HK-2 (cell line): ENCODE measurements around the gene ADPRS.

ENCODE experiments used
- DNase-seq: peaks from one replicate; pipeline ENCODE4 v3.0.0-alpha.2; 2018; ENCODE audit not compliant: unreplicated experiment

Gene ADPRS, protein sequence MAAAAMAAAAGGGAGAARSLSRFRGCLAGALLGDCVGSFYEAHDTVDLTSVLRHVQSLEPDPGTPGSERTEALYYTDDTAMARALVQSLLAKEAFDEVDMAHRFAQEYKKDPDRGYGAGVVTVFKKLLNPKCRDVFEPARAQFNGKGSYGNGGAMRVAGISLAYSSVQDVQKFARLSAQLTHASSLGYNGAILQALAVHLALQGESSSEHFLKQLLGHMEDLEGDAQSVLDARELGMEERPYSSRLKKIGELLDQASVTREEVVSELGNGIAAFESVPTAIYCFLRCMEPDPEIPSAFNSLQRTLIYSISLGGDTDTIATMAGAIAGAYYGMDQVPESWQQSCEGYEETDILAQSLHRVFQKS

DNA sequence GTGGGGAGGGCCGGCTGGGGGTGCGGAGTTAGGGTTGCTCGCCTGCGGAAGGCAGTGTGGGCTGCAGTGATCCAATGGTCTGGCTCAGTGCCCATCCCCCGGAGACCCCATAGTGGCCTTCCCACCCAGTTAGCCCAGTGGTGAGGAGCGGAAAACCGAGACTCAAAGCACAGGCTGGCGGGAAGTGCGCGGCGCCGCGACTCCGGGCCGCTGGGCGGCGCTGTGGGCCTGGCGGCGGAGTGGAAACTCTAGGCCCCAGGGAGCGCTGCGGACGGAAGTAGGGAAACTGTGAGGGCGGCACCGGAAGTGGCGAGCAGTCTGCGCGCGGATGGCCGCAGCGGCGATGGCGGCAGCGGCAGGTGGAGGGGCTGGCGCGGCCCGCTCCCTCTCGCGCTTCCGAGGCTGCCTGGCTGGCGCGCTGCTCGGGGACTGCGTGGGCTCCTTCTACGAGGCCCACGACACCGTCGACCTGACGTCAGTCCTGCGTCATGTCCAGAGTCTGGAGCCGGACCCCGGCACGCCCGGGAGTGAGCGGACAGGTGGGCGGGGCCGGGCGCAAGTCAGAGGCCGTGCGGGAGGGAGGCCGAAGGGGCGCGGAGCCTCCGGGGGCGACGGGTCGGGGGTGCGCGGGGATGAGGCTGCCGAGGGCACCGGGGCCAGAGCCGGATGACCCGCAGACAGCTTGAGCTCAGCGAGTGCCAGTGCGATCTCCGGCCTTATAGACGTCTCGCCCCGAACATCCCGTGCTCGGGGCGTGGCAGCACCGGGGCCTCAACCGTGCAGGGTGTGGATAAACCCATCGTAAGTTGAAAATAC, at the start of gene ADPRS:
ADPRS (plus strand) TSS at position 316 of the 816 bp plus-strand sequence; CDS start at position 329, 13 bp downstream.
- peak; percentile 90 for DNase-seq

DNA sequence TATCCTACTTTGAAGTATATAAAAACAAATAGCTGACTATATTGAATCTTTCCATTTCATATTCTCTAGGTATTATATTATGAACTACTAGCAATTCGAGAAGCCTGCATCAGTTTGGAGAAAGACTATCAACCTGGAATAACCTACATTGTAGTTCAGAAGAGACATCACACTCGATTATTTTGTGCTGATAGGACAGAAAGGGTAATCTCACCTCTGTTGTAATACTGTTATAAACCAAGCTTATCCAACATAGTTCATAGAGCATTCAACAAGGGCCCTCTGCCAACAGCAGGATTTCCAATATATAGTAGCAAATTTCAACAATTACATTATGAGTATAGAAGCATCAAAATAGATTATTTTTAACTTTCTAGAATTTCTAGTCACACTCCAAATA, 48.5 kb upstream of the ADPRS start:
- no peak for DNase-seq

DNA sequence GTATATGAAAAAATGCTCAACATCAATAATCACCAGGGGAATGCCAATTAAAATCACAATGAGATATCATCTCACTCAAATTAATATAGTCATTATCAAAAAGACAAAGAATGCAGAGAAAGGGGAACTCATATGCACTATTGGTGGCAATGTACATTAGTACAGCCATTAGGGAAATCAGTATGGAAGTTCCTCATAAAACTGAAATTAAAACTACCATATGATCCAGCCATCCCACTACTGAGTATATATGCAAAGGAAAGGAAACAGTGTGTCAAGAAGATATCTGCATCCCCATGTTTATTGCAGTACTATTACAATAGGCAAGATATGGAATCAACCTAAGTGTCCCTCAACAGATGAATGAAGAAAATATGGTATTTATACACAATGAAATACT, 36.9 kb upstream of the ADPRS start:
- no peak for DNase-seq

DNA sequence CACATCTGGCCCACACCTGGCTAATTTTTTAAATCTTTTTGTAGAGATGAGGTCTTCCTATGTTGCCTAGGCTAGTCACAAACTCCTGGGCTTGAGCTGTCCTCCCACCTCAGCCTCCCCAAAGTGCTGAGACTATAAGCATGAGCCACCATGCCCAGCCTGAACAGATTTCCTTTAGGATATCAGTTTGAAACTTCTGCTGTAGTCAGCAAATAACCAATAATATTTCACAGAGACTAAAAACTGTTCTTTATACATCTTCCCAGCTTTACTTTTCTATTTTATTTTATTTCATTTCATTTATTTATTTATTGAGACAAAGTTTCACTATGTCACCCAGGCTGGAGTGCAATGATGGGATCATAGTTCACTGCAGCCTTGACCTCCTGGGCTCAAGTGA, 34.7 kb upstream of the ADPRS start:
- DNase-seq = no peak

DNA sequence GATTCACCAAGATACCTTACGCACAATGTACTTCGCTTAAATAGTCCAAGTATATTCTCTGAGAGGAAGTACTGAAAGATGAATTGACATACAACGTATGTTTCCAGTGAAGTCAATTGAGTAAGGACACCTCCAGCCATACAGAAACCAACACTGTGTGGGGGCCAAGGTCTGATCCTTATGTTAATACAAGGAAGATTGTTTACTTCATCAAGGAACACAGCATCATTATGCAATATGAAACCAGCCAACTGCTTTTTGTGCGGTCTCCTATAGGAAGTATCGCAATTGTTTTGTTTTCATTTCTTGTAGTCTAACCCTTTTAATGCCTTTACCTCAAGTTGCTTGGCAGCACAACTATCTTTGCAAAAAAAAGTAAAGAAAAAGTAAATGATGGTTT, 33.0 kb upstream of the ADPRS start:
- no peak for DNase-seq

DNA sequence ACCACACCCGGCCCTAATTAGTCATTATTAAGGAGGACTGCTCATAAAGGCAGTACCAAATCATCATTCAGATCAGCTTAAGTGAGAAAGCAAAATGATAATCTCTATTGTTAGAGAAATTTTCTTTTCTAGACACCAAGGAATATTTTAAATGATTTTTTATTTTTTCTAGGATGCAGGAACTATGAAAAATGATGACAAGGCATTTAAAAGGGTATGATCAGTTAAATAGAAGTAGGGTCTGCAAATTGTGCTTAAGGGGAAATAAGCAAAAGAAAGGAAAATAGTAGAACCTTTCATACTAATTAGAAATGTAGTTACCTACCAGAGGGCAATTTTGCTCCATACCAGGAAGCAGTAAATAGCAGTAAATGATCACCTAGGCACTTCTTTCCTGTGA, 26.4 kb upstream of the ADPRS start:
- no peak for DNase-seq

DNA sequence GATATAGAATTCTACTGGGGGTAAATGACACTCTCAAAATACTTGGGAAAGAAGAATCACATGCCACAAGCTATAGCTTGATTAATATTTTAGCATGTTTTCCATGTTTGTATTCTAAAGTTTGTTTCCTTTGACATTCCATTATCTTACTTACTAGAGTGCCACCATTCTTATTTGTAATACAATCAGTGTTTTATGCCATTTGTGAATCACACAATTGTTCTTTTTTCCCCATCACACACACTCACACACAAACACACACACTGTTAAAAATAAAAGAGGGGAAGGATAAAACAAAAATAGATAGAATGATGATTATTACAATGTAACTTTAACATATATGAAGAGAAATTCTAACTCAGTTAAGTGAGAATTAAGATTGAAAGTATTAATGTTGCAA, 20.8 kb upstream of the ADPRS start:
- DNase-seq = no peak

DNA sequence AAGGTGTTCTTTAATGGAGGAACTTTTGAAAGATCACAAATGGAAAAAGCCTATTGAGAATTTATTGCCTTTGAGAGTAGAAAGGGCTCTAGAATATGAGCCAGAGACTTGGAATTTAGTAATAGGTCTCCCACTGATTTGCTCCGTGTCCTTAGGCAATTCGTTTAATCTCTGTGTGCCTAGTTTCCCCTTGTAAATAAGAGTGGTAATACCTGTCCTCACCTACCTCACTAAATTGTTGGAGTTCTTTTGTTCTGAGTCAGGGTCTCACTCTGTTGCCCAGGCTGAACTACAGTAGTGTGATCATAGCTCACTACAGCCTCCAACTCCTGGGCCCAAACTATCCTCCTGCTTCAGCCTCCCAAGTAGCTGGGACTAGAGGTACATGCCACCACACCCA, 19.8 kb upstream of the ADPRS start:
- DNase-seq = no peak

DNA sequence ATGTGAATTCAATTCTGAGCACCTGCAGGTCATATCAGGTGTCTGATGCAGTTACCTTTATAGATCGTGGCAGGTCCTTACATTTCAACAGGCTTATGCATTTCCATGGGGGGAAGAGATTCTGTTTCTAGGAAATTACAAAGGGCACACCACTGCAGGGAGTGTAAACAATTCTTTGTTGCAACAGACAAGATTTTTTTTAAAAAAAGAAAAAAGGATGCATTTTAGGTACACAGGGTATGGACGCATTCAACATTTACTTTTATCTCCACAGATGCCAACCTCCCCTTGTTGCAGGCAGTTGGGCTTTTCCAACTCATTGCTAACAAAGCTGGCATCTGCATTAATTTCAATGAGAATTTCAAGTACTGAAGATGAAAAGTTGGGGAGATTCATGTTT, 18.3 kb upstream of the ADPRS start:
- no peak for DNase-seq

DNA sequence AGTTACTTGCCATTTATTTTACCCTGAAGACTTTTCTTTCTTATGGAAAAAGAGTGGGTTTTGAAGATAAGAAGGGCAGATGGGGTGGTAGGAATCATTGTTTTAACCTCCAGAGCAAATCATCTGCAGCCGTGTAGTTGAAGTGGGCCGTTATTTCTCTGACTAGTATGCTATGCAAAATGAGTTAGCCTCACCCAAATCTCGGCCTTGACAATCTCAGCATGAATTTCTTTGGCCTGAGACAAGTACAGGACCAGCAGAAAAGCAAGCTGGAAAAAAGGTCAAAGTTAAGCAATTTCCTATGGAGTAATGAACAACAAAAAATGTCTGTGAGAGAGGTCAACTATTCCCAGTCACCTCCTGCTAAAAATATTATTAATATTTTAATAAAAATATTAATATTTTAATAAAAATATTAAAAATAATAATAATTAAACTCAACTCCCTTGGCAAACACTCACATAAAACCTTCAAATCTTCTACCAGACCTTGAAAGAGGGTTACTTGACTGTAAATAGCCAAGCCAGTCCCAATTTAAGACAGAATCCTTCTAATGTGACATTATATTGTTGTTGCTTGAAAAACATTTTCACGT, 11.6 kb upstream of the ADPRS start:
- DNase-seq = no peak

DNA sequence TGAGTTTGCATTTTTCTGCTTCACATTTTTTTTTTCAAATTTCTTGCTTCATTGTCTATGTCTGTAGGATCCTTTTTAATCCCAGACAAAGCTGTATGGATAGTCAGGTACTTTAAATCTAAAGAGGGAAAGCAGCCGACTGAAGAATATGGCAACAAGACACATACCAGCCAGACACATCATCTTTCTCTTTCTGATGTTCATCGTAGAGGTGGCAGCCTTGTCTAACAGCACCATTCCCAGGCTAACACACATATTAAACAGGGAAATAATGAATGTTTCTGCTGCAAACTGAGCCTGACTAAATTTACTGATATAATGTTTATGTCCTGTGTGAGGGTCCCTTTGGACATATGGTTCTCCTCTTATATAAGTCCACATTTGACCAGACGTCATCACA, 8.5 kb upstream of the ADPRS start:
- DNase-seq = no peak

DNA sequence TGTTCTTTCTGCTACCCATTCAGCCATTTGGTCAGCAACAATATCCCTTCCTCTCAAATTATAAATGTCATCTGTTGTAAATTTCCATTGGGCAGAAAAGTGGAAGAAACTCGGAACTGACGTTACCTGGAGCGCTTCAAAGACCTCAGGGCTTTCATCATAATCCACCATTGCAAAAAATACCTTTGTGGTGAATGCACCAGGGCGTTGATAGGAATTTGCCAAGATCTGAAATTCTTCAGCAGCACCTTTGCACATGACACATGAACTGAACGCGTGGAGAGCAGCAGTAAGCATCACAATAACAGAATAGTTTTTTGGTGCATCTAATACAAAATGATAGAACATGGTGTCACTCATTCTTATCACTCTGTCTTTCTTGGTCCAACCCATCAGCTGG, 7.9 kb upstream of the ADPRS start:
- no peak for DNase-seq

DNA sequence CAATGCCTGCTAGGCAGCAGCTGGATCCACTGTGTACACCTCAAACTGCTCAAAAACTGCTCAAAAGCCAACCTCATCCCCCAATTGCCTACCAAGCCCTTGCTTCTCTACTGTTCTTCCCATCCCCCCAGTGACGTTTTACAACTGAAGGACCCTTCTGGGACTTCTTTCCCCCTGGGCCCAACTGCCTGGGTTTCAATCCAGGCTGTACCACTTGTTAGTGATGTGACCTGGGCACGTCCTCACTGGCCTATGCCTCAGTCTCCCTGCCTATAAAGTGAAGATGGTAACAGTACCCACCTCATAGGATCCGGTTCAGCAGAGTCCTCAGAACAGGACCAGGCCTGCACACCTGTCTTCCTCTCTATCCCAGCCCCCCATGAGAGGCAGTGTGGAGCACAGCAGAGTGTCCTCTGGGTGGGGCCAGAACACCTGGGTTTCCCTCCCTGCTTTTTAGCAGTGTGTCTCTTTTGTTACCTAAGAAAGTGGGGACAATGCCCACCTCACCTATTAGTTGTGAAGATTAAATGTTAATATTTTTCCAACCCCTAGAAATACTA, 6.7 kb upstream of the ADPRS start:
- DNase-seq = no peak

DNA sequence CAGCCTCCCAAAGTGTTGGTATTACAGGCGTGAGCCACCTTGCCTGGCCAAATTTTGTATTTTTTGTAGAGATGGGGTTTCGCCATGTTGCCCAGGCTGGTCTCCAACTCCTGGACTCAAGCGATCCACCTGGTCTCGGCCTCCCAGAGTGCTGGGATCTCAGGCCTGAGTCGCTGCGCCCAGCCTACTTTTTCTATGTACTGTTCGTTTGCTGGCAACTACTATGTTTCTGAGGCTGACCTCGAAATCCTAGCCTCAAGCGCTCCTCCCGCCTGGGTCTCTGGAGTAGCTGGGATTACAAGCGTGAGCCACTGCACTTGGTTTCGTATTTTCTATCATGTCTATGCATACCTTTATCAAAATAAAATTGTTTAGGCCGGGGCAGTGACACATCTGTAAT, 5.5 kb upstream of the ADPRS start:
- no peak for DNase-seq

DNA sequence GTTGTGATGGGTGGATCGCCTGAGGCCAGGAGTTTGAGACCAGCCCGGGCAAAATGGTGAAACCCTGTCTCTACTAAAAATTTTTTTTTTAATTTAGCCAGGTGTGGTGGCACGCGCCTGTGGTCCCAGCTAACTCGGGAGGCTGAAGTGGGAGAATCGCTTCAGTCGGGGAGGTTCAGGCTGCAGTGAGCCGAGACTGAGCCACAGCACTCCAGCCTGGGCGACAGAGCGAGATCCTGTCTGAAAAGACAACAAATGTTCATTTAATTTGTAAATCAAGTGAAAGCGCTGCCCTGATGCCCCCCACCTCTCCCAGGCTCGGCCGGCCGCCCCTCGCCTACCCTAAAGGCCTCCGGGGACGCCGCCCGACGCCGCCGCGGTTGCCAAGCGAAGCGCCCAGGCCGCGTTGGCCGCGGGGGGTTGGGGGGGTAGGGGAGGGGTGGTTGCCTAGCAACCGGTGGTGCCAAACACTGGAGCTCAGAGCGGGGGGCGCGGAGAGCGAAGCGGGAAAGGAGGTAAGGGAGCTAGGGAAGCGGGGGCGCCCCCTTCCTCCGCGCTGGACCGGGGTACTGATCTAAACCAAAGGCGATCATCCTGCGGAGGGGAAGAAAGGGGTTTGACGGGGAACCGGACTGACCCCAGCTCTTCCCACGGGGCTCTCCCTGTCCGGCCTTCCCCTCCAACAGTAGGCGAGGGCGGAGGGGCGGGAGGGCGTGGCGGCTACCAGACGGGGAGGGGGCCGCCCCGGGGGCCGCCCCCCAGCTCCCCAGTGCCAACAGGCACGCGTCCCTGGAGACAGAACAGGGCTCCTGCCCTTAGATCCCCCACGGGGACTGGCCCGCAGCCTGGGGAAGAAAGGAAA, 4.8 kb upstream of the ADPRS start, which contains the start of gene TEKT2:
TEKT2 (plus strand) TSS at position 460 of the 862 bp plus-strand sequence. CDS start 828 bp downstream, outside the sequence.
- no peak for DNase-seq

DNA sequence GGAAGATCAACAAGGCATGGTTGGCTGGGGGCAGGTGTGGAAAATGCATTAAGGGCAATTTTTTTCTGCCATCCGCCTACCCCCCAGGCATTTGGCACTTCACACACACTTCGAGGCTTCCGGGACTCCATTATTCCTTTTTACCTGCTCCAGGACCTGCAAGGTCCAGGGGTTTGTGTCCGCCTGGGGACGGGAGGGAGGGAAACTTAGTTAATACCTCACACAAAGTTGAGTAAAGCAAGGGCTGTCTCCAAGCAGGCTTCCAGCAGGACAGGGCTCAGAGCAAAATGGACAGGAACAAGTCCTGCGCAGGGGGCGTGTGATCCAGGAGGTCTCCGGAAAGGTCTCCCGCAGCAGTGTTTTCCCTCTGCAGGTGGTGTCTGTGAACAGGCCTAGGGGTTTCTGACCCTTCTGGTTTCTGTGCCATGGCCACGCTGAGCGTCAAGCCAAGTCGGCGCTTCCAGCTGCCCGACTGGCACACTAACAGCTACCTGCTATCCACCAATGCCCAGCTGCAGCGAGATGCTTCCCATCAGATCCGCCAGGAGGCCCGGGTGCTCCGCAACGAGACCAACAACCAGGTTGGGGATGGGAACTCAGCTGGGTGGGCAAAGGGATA, 4.1 kb upstream of the ADPRS start:
- DNase-seq = no peak

DNA sequence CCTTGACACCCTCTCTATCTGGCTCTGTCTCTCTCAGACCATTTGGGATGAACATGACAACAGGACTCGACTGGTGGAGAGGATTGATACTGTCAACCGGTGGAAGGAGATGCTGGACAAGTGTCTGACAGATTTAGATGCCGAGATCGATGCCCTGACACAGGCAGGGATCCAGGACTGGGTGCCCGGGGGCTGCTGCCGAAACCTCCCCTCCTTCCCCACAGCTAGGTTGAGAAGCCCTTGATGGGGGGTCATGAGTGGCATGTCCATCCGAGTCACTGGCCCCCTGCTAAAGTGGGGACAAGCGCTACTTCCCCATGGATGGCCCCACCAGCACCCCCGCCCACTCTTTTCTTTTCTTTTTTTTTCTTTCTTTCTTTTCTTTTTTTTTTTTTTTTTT, 3.6 kb upstream of the ADPRS start:
- no peak for DNase-seq

DNA sequence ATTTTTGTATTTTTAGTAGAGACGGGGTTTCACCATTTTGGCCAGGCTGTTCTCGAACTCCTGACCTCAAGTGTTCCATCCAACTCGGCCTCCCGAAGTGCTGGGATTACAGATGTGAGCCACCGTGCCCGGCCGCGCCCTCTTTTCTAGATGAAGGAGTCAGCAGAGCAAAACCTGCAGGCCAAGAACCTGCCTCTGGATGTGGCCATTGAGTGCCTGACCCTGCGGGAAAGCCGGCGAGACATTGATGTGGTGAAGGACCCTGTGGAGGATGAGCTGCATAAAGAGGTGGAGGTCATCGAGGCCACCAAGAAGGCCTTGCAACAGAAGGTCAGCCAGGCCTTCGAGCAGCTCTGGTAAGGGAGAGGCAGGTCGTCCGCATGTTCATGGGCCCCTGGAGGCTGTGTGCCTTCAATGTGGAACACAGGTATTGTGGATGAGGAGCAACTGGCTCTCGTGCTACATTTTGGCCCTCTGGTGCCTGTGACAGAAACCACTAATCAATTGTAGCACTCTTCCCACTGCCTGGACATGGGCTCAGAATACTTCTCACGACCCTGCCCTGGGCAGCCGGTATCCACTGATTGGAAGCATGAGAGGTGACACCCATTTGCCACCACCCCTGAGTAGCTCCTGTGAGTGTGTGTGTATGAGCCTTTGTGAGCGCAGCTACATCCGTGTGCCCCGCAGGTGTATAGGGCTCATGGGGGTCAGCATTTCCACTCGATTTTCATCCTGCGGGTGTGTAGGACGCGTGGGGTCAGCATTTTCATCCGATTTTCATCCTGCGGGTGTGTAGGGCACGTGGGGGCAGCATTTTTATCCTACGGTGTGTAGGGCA, 2.8 kb upstream of the ADPRS start:
- no peak for DNase-seq

DNA sequence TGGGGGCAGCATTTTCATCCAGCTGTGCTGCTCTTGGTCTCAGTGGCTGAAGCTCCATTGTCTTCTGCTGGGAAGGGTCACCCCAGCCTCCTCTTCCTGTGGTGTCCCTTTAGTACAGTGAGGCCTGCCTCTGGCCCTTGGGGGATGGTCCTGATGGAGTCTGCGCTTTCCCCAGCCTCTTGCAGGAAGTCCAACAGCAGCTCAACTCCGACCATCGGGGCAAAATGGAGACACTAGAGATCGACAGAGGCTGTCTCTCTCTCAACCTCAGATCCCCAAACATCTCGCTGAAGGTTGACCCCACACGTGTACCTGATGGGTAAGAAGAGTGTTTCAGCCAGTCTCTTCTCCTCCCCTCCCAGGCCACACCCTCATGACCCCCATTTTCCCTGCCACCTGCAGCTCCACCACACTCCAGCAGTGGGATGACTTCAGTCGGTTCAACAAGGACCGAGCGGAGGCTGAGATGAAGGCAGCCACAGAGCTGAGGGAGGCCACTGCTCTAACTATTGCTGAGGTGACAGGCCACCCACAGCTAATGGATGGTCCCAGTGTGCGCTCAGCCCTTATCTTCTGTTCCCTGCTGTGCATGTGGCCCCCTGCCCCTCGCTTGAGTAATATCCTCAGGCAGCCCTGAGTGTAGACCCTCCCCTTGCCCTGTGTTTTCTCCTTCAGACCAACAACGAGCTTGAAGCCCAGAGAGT, 2.0 kb upstream of the ADPRS start:
- no peak for DNase-seq
